Endometrium (tissue), 2 donors: ENCODE measurements around the gene ASB17.
"Not testable (repeated sequence)": the region's sequence is repeated elsewhere in the genome, so short reads cannot be mapped to it uniquely, and the experiment has no call there.

ENCODE experiments used
- FAIRE-seq: peaks from 2 replicates; lab custom pipeline; 2012; peaks lifted over from hg19 to GRCh38; lab: Jason Lieb, UNC
- donor health status: control.
- donor health status: control.

The ASB17 gene, protein sequence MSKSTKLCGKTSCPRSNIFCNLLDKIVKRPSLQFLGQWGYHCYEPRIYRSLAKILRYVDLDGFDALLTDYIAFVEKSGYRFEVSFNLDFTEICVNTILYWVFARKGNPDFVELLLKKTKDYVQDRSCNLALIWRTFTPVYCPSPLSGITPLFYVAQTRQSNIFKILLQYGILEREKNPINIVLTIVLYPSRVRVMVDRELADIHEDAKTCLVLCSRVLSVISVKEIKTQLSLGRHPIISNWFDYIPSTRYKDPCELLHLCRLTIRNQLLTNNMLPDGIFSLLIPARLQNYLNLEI

GRCh38 chr1:75932304-75932703 lies at the start of gene ASB17:
Gene ASB17 (minus strand): TSS chr1:75932404. CDS start chr1:75932291, 113 bp downstream.
- FAIRE-seq, result no peak

DNA sequence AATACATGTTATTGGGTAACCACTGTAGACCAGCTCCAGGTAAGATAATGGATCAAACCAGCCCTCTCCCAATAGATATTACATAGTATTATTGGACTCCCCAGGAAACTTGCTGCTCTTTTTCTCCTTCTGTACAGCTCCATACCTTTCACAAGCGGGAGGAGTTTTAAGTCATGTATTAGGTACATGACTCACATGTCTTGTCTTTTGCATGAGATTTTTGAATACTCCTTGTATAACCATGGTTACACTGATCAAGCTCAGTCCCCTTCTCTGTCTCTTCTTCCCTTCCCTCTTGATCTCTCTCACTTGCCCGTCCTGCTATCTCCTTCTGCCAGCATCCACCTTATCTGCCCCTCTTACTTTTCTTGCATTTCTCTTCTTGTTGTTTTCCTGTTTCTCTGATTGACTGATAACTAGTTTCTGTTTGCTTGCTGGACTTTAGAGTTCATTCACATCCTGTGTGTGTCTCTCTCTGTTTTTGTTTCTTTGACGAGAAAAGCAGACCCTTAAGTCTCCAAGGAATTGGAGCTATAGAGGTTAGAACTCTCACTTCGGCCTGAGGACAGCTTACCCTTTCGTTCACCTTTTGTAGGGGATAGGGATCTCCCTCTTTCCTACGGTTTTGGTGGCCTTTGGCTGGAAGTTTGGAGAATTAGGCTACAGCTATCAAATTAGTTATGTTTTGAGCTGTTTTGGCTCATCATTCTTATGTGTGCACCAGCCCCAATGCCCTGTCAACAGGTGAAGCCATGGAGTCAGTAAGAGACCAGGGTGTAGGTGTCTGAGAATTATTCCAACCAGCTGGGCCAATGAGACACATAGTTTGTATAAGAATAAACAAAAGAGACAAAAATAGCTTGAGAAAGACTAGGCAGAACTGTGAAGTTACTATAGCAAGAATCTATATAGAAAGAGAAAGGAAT lies 49.0 kb upstream of the ASB17 start:
- no peak for FAIRE-seq

- FAIRE-seq, result no peak
Measured at GRCh38 chr1:75970631-75971030, 38.4 kb upstream of the ASB17 start.

DNA sequence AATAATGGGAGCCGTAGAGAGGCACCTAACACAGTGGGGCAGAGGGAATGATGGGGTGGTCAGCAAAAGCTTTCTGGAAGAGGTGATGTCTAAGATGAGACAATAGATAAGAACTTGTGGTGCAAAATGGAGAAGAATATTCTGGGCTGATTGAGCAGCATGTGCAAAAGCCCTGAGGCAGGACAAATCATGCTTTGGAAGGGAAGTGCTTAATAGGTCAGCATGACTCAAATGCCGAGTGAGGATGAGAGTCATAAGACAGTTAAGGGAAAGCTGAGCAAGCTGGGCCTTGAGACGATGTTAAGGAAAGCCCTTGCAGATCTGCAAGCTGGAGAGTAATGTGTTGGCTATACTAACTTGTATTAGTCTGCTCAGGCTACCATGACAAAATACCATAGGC lies 37.3 kb upstream of the ASB17 start:
- FAIRE-seq, result no peak

DNA sequence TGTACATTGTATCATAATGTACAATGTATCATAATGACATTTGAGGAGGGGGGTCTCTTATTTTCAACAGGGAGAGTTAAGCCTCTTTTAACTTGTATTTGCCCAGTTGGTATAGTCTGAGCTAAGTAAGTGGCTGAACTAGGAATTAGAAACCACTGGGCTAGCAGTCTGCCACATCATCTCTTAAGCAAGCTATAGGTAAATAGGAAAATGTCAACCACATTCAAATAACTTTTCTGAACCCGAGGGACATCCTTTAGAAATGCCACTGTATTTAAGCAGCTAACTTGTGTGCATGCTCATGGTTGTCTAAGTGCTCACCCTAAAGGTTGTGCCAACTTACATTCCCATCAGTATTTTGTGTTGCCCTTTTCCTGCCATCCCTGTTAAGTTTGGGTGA lies 35.5 kb upstream of the ASB17 start:
- FAIRE-seq, result no peak

DNA sequence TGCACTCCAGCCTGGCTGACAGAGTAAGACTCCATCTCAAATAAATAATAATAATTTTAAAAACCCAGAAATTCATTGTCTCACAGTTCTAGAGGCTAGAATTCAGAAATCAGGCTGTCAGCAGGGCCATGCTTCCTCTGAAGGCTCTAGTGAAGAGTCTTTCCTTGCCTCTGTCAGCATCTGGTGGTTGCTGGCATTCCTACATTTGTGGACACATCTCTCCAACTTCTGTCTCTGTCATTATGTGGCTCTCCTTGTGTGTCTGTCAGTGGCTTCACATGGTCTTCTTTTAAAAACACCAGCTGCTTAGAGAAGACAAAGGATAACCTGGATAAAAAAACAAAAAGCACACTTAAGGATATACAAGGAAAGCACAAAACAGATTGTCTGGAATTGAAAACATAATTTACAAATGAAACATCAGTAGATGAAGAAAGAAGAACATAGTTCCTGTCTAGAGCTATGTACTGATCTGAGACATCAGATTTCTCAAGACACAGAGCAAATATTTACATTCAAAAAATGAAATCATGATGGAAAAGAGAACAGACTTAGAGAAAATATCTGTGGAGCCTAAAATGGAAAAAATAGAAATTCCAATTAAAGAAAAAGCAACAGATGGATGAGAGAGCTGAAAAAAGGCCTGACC lies 32.7 kb upstream of the ASB17 start:
- FAIRE-seq, result no peak

DNA sequence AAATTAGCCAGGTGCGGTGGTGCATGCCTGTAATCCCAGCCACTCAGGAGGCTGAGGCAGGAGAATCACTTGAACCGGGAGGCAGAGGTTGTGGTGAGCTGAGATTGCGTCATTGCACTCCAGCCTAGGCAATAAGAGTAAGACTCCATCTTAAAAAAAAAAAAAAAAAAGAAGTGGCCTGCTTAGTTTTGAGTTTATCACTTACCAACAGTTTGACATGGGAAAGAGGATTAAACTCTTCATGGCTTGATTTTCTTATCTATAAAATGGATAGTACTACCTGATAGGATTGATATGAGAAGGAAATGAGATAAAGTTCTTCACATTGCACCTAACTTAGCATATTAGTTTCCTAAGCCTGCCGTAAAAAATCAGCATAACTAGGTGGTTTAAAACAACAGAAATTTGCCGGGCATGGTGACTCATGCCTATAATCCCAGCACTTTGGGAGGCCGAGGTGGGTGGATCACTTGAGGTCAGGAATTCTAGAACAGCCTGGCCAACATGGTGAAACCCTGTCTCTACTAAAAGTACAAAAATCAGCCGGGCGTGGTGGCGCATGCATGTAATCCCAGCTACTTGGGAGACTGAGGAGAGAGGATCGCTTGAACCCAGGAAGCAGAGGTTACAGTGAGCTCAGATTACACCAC lies 32.0 kb upstream of the ASB17 start:
- not testable (repeated sequence) for FAIRE-seq

GRCh38 chr1:75954586-75954985 lies 22.4 kb upstream of the ASB17 start:
- FAIRE-seq, result no peak

DNA sequence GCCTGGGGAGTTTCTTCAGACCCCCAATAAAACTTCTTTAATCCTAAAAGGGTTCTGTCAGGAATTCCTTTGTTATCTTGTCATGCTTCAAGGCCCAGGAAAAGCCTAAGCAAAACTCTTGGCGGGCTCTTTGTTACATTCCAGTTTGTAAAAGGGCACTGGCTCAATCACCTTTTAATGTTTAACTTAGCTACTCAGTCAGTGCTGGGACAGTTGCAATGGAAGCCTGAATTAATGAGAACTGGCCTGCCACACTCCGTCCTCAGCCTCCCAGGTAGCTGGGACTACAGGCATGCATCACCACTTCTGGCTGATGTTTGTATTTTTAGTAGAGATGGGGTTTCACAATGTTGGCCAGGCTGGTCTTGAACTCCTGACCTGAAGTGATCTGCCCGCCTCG lies 21.3 kb upstream of the ASB17 start:
- no peak for FAIRE-seq

GRCh38 chr1:75952016-75952415 lies 19.8 kb upstream of the ASB17 start:
- FAIRE-seq, result no peak

GRCh38 chr1:75950176-75950575 lies 18.0 kb upstream of the ASB17 start:
- no peak for FAIRE-seq

DNA sequence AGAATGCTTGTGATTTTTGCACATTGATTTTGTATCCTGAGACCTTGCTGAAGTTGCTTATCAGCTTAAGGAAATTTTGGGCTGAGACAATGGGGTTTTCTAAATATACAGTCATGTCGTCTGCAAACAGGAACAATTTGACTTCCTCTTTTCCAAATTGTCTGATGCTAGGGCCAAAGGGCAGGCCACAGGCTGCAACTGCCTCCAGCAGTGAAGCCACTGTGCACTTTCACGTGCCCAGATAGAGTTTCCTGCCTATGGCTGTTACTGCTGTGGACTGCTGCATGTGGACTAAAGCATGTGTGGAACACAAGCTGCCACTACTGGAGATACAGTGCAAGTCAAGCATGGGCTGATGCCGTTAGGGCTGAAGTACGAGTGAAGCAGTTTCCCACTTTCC lies 10.8 kb upstream of the ASB17 start:
- FAIRE-seq, result not testable (repeated sequence)

DNA sequence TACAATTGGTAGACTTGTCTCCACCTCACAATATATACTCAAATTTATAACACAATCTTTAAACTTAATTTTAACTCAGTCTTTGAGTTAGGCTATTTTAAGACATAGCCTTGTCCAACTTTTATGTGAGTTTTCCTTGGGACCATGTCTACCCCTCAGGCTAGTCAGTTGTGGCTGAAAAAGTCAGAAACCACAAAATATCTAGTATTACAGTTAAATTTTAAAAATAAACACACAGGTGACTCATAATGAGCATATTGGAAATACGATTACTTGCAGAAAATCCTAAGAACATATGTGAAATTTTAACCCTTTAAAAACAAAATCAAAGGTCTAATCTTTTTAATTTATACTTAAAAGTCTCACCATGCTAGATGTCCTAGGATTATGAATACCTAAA lies 4.8 kb upstream of the ASB17 start:
- FAIRE-seq, result no peak

DNA sequence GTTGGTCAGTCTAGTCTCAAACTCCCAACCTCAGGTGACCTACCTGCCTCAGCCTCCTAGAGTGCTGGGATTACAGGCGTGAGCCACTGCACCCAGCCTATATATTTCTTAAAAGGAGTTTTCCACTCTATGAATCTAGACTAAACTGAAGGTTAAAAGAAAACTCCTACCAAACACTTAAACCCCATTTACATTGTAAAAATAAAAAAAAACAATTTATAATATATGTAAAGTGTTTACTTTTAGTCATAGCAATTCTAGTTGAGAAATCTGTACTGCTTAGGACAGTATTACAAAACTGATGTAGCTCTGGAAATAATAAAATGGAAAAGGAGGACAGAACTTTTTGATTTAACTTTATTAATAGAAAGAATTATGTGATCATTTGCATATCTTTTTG lies 9.5 kb downstream of the ASB17 start:
- no peak for FAIRE-seq

DNA sequence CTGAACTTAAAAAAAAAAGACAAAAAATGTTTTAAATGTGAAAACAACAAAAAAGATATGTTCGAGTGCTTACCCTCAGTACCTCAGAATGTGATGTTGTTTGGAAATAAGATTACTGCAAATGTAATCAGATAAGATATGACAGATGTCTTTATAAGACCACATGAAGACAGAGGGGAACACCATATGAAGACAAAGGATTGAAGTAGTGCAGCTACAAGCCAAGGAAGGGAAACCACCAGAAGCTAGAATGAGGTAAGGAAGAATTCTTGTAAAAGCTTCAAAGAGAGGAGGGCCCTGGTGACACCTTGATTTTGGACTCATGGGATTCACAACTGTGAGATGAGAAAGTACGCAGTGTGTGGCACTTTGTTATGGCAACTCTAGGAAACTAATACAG lies 15.4 kb downstream of the ASB17 start:
- FAIRE-seq, result no peak

- FAIRE-seq, result no peak
Measured at GRCh38 chr1:75908717-75909152, 23.5 kb downstream of the ASB17 start.

DNA sequence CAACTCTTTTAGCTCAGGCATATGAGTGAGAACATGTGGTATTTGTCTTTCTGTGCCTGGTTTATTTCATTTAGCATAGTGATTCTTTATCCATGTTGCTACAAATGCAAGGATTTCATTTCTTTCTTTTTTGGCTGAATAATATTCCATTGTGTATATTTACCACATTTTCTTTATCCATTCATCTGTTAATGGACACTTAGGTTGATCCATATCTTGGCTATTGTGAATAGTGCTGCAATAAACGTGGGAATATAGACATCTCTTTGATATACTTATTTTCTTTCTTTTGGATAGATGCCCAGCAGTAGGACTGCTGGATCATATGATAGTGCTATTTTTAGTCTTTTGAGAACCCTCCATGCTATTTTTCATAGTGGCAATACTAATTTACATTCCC lies 30.8 kb downstream of the ASB17 start:
- FAIRE-seq, result no peak

DNA sequence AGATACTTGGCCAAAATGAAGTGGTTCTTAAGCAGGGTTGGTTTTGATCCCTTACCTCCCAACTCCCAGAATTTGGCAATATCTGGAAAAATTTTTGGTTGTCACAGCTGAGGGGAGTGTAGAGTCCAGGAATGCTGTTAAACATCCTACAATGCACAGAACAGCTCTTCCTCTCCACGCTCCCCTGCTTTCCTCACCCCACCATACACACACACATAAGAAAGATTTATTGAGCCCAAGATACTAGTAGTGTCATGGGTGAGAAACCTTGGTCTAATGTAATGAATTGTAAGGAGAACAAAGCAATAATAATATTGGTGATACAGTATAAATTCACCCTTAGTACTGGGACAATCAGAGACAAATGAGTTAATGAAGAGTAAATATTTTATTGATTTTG lies 47.8 kb downstream of the ASB17 start:
- FAIRE-seq, result no peak

GRCh38 chr1:75879985-75880384 lies 52.2 kb downstream of the ASB17 start:
- FAIRE-seq, result no peak

DNA sequence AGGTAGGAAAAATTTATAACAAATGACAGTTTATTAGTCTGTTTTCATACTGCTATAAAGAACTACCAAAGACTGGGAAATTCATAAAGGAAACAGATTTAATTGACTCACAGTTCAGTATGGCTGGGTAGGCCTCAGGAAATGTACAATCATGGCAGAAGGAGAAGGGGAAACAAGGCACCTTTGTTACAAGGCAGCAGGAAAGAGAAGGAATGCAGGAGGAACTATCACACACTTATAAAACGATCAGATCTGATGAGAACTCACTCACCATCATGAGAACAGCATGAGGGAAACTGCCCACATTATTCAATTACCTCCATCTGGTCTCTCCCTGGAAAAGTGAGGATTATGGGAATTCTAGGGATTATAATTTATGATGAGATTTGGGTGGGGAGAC lies 61.3 kb downstream of the ASB17 start:
- FAIRE-seq, result no peak
